HepG2 (cell line): ENCODE data around the gene TIGD6. TPM values are rescaled to one million over a fixed set of nuclear protein-coding genes. Genes with fewer than 3 reads are reported as not detected.

Source experiments
- ATAC-seq: fragments of 200-7000 bp; cut with Tn5 transposase; 3 replicates; pipeline ENCODE4 v1.9.1; 2020; ENCODE audit warnings: mild to moderate bottlenecking, moderate library complexity
- BruUV-seq: library from RNA; stranded (reverse); fragments of 400-500 nt; replicated peaks from 2 replicates; lab custom pipeline; 2021; lab: Mats Ljungman, UMichigan
- CTCF ChIA-PET: fragments of 300-600 bp; formaldehyde crosslinking; extraction: SDS; loops from one replicate; lab custom pipeline; 2021; ENCODE audit warnings: low total read pairs, inconsistent platforms, low intra/inter-chr PET ratio; lab: Yijun Ruan, JAX
- POLR2A ChIA-PET: fragments of 350-600 bp; sonication (Branson Sonifier 250); formaldehyde crosslinking; loops from one replicate; lab custom pipeline; 2020; ENCODE audit warnings: antibody characterized with exemption, inconsistent platforms; lab: Yijun Ruan, JAX
- DNase-seq: peaks from one replicate; pipeline ENCODE4 v3.0.0-alpha.2; 2015; ENCODE audit warnings: low spot score
- FAIRE-seq: peaks from 3 replicates; lab custom pipeline; 2011; peaks lifted over from hg19 to GRCh38; lab: Jason Lieb, UNC
- H2AFZ ChIP-seq: one replicate; pipeline ENCODE4 v1.6.1; 2011; ENCODE audit warnings: low read length, inconsistent platforms
- H3K27ac ChIP-seq: fragments of 300-600 bp; 3 replicates; pipeline ENCODE4 v1.8.0; 2011; ENCODE audit warnings: mixed run types, mild to moderate bottlenecking, mixed read lengths, low read length, inconsistent platforms; ENCODE audit not compliant: insufficient read depth; ENCODE audit errors: extremely low read length
- H3K27me3 ChIP-seq, 2 experiments: fragments of 200-600 bp in 1 of 2; 2 replicates in 1 of 2; 3 replicates in 1 of 2; pipeline versions ENCODE4 v1.6.0 to v1.8.0; 2011; ENCODE audit warnings: low read length in 2 of 2, mild to moderate bottlenecking in 2 of 2, moderate library complexity in 2 of 2, inconsistent platforms in 1 of 2; ENCODE audit not compliant: insufficient read depth in 2 of 2, control insufficient read depth in 1 of 2
- H3K36me3 ChIP-seq, 2 experiments: fragments of 200-600 bp in 1 of 2; replicated peaks in 1 of 2; 2 replicates in 1 of 2; 3 replicates in 1 of 2; pipeline versions ENCODE4 v1.5.1 to v1.8.0; 2011; ENCODE audit warnings: low read length in 2 of 2, inconsistent platforms in 1 of 2; ENCODE audit not compliant: insufficient read depth in 2 of 2, control insufficient read depth in 1 of 2
- H3K4me1 ChIP-seq: 2 replicates; pipeline ENCODE4 v1.5.1; 2012; ENCODE audit warnings: low read length, inconsistent platforms; ENCODE audit not compliant: insufficient read depth
- H3K4me2 ChIP-seq: 2 replicates; pipeline ENCODE4 v1.6.0; 2011; ENCODE audit warnings: low read depth, low read length, inconsistent platforms
- H3K4me3 ChIP-seq, 3 experiments: fragments of 200-600 bp in 1 of 3; sonication (generic), shearing (Covaris generic) in 1 of 3; replicated peaks in 1 of 3; 2 replicates each; pipeline ENCODE4 v1.5.1; 2011 to 2016; ENCODE audit warnings: low read length in 3 of 3, inconsistent platforms in 2 of 3, low read depth in 2 of 3, mild to moderate bottlenecking in 2 of 3, control low read depth in 1 of 3, mixed read lengths in 1 of 3; ENCODE audit not compliant: insufficient read depth in 1 of 3
- H3K79me2 ChIP-seq: one replicate; pipeline ENCODE4 v1.6.1; 2011; ENCODE audit warnings: low read length, inconsistent platforms; ENCODE audit not compliant: insufficient read depth
- H3K9ac ChIP-seq: 2 replicates; pipeline ENCODE4 v1.6.0; 2011; ENCODE audit warnings: mild to moderate bottlenecking, low read depth, low read length, inconsistent platforms; ENCODE audit not compliant: insufficient read depth
- H3K9me3 ChIP-seq: 2 replicates; pipeline ENCODE4 v1.5.1; 2012; ENCODE audit warnings: mild to moderate bottlenecking, low read length
- H4K20me1 ChIP-seq: 2 replicates; pipeline ENCODE4 v1.6.0; 2011; ENCODE audit warnings: inconsistent platforms, mild to moderate bottlenecking, low read length, moderate library complexity; ENCODE audit not compliant: insufficient read depth
- GATA4 ChIP-seq: sonication (generic); IDR thresholded peaks from 2 replicates; pipeline ENCODE4 v1.6.1; 2016; ENCODE audit warnings: antibody characterized with exemption, low read depth, borderline replicate concordance
- GLI4 ChIP-seq: sonication (generic); formaldehyde crosslinking; IDR thresholded peaks from 2 replicates; pipeline ENCODE4 v1.5.1; 2020; ENCODE audit warnings: missing genetic modification reagents, mild to moderate bottlenecking, moderate library complexity, borderline replicate concordance
- HNF4A ChIP-seq: sonication (generic); formaldehyde crosslinking; IDR thresholded peaks from 2 replicates; pipeline ENCODE4 v1.4.0; 2020; ENCODE audit warnings: missing genetic modification reagents
- JUND ChIP-seq: sonication (generic); formaldehyde crosslinking; IDR thresholded peaks from 2 replicates; pipeline ENCODE4 v1.8.0; 2022; ENCODE audit warnings: mild to moderate bottlenecking, missing genetic modification reagents
- ZNF34 ChIP-seq: sonication (generic); formaldehyde crosslinking; IDR thresholded peaks from 2 replicates; pipeline ENCODE4 v1.4.0; 2020; ENCODE audit warnings: mild to moderate bottlenecking, missing genetic modification reagents, borderline replicate concordance
- ZNF510 ChIP-seq: sonication (generic); formaldehyde crosslinking; IDR thresholded peaks from 2 replicates; pipeline ENCODE4 v1.4.0; 2020; ENCODE audit warnings: low read depth, mild to moderate bottlenecking, missing genetic modification reagents
- ZNF775 ChIP-seq: sonication (generic); formaldehyde crosslinking; IDR thresholded peaks from 2 replicates; pipeline ENCODE4 v1.4.0; 2020; ENCODE audit warnings: missing genetic modification reagents, mild to moderate bottlenecking, moderate library complexity, borderline replicate concordance
- WGBS: methylation state at CpG from one replicate; pipeline ENCODE4 v1.1.6; 2017; ENCODE audit warnings: low lambda C conversion rate; 5-methylcytosine and 5-hydroxymethylcytosine counted together
- in situ Hi-C: cut with HindIII; loops from 2 replicates; pipeline ENCODE4 v1.10.0; 2017; ENCODE audit warnings: low pct_unique_long_range_greater_than_20kb; ENCODE audit not compliant: extremely low pct_ligation_motif_present
- intact Hi-C: fragments of 100-400 bp; cut with micrococcal nuclease; formaldehyde crosslinking; loops from one replicate; pipeline ENCODE4 v1.10.0; 2022; ENCODE audit not compliant: unreplicated experiment
- polyA plus RNA-seq, 8 experiments: library from polyadenylated mRNA; depleted of rRNA in 3 of 8; stranded (reverse) in 7 of 8; unstranded in 1 of 8; fragments of >200 nt; fragmentation: Illumina TruSeq in 4 of 8; extraction: Trizol in 4 of 8; gene quantifications; 2 replicates each; pipeline versions ENCODE4 v1.2.1 to v1.2.3, GENCODE V29; 2011 to 2016; ENCODE audit warnings: low read depth in 4 of 8, missing spikeins in 1 of 8, mixed read lengths in 1 of 8; ENCODE audit not compliant: insufficient read depth in 1 of 8
- total RNA-seq, 5 experiments: library from RNA; depleted of rRNA; stranded (reverse); fragments of >200 nt; fragmentation: Illumina TruSeq; extraction: Trizol; gene quantifications; 2 replicates each; pipeline ENCODE4 v1.2.3, GENCODE V29; 2016; ENCODE audit warnings: low read depth in 1 of 5
- TF ChIP-seq, protein P1 (sequence below): sonication (generic); formaldehyde crosslinking; IDR thresholded peaks from 2 replicates; pipeline ENCODE4 v1.8.1; 2022; ENCODE audit warnings: mild to moderate bottlenecking, missing genetic modification reagents
- TF ChIP-seq, protein P2 (sequence below): sonication (generic); formaldehyde crosslinking; IDR thresholded peaks from 2 replicates; pipeline ENCODE4 v1.4.0; 2020; ENCODE audit warnings: missing genetic modification reagents; ENCODE audit errors: not compliant biosample characterization

TIGD6 gene
- total and polyA plus RNA-seq, 2 of the 13 experiments (the other 11 are each of a cell fraction or from before 2014, with no cell fraction given), result 2.1 to 2.9 TPM

DNA sequence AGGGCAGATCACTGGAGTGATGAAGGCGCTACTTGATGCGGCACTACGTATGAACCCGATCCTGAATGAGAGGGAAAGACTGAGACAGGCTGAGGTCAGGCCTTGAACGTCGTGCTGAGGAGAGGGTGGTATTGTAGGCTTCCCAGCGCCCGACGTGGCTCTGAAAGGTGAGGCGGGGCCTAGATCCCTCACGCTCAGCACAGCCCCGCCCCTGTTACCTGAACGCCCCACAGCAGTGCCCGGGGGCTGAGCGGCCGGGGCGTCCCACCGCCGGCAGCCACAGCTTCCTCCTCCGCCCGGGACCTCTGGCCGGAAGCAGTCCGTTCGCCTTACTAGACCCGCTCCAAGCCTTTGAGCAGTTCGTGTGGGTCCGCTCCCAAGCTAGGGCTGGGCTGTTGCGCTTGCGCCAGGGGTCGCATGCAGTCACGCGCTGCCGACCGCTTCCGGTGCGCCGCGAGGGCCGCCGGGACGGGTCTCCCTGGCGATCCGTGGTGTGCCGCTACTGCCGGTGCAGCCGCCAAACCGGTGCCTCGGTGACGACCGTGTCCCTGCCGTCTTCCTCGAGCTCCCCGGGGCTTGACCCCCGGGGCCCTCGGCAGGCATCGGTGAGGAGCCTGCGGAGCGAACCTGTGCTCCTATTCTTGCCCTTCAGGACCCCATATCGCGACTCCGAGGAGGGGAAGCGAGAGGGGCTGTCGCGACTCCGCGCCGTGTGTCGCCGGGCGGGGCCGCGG is at the start of gene TIGD6, which contains the start of gene HMGXB3 (continued):
- TF ChIP-seq, protein P1, sequence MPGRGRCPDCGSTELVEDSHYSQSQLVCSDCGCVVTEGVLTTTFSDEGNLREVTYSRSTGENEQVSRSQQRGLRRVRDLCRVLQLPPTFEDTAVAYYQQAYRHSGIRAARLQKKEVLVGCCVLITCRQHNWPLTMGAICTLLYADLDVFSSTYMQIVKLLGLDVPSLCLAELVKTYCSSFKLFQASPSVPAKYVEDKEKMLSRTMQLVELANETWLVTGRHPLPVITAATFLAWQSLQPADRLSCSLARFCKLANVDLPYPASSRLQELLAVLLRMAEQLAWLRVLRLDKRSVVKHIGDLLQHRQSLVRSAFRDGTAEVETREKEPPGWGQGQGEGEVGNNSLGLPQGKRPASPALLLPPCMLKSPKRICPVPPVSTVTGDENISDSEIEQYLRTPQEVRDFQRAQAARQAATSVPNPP (CRISPR knock-in tag), result no peak
- no peak for TF ChIP-seq JUND
- peak; percentile 68; the same call in 1 of the 2 replicates for TF ChIP-seq ZNF510 (CRISPR knock-in tag)
- no peak for TF ChIP-seq GLI4 (CRISPR knock-in tag)

GRCh38 chr5:150046031-150046430 is 45.6 kb upstream of the TIGD6 start:
- Histone ChIP-seq H3K9ac (no peak overlapping the region), H4K20me1 (no peaks in the 10 kb centered on the region), H3K27me3 (no peaks in the 10 kb centered on the region), H3K79me2 (no peaks in the 10 kb centered on the region), H3K27ac (no peak overlapping the region), H3K4me1 (no peaks in the 10 kb centered on the region), H3K4me3 (no peak overlapping the region), H3K9me3 (no peaks in the 10 kb centered on the region), H2AFZ (no peak overlapping the region), H3K36me3 (peaks cover 49 to 93% of the 10 kb centered on the region in 2 experiments), H3K4me2 (no peak overlapping the region)
- CTCF ChIA-PET, result no interaction called here
- WGBS, result over 99% methylated on average over 6 of the region's 6 CpGs
- FAIRE-seq (no peak), ATAC-seq (no peak), DNase-seq (no peak)
- no peak for TF ChIP-seq HNF4A (CRISPR knock-in tag)
- no peak for TF ChIP-seq ZNF775 (CRISPR knock-in tag)
- no peak for TF ChIP-seq ZNF34
- TF ChIP-seq GATA4, result no peak
- TF ChIP-seq, protein P2, sequence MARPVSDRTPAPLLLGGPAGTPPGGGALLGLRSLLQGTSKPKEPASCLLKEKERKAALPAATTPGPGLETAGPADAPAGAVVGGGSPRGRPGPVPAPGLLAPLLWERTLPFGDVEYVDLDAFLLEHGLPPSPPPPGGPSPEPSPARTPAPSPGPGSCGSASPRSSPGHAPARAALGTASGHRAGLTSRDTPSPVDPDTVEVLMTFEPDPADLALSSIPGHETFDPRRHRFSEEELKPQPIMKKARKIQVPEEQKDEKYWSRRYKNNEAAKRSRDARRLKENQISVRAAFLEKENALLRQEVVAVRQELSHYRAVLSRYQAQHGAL (CRISPR knock-in tag), result no peak
- POLR2A ChIA-PET, result interaction anchor here (1.0 kb wide), 1 partner anchor 20 kb away, joined by 3 read pairs; no protein-coding TSS in a partner anchor
- in situ Hi-C loops, result no loop called here
- intact Hi-C loops, result no loop called here
- no TSS peak for BruUV-seq
